ENCODE measurements around the gene IZUMO4. TPM values are rescaled to one million over a fixed set of nuclear protein-coding genes. Genes with fewer than 3 reads are reported as not detected.
A peak's percentile ranks its signal among the peaks of the same experiment; 100 is the strongest.

The IZUMO4 gene
- total and polyA plus RNA-seq, 9 donors: 1.7 to 4.0 (median 2.1) TPM

DNA sequence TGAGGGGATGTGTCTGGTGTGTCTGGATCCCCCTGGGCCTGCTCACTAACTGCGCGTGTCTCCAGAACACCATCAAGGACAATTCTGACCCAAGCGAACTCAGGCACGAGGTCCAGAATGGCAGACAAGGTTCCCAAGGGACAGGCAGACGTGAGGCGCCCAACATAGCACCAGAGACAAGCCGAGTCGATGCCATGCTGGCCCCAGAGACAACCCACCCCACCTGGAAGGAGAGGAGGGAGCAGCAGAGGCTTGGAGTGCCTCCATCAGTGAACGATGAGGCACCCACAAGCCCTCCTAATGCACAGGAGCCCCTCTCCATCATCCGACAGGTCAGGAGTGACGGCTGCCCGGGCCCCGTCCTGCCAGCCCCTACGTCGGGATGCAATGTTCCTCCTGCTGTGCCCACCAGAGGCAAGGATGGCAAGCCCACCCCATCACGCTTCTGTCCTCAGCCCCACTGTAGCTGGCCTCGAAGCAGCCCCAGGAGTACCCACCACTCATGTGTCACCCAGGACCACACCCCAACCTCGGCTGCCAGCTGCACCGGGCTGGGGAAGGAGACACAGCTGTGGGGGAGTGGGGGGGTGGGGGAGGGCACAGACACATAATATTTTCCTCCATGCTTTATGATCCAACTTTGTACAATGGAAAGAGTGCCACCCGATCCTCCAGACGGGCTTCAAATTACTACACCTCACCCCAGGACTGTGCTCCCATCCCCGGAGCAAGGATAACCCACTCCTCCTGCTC lies 42.8 kb downstream of the IZUMO4 start:
- Histone ChIP-seq H3K27ac (ENCODE audit: low read length) (peak overlapping the region; percentile 69), H3K4me3 (ENCODE audit: low read length) (no peak overlapping the region), H3K4me1 (ENCODE audit: control insufficient read depth, insufficient read depth, low read length) (peaks cover 21% of the 10 kb centered on the region), H3K27me3 (ENCODE audit: control insufficient read depth, insufficient read depth, low read length) (no peaks in the 10 kb centered on the region), H3K9me3 (replicated peaks; ENCODE audit: control insufficient read depth, low read depth, low read length) (no peaks in the 10 kb centered on the region), H3K36me3 (ENCODE audit: control insufficient read depth, insufficient read depth, low read length) (peaks cover 40% of the 10 kb centered on the region)
- peak; percentile 19 for DNase-seq
- 77% methylated on average over 14 of the region's 22 CpGs for WGBS (ENCODE audit: insufficient coverage)

DNA sequence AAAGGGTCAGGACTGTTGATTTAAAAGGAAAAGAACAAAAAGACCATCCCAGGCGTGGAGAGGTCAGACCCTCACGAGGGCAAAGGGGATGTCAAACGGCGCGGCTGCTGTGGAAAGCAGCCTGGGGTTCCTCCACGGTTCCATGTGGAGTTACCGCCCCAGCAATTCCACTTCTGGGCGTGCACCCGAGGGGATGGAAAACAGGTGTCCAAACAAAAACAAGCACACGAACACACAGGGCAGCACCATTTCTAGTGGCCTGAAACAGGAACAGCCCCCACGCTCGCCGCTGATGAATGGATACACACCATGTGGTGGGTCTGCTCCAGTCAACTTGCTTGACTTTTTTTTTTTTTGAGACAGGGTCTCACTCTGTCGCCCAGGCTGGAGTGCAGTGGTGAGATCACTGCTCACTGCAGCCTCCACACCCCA lies 43.4 kb downstream of the IZUMO4 start:
- Histone ChIP-seq H3K4me3 (ENCODE audit: low read length) (no peak overlapping the region), H3K27ac (ENCODE audit: low read length) (peak overlapping the region; percentile 69), H3K36me3 (ENCODE audit: control insufficient read depth, insufficient read depth, low read length) (peaks cover 43% of the 10 kb centered on the region), H3K4me1 (ENCODE audit: control insufficient read depth, insufficient read depth, low read length) (peaks cover 21% of the 10 kb centered on the region), H3K9me3 (replicated peaks; ENCODE audit: control insufficient read depth, low read depth, low read length) (no peaks in the 10 kb centered on the region), H3K27me3 (ENCODE audit: control insufficient read depth, insufficient read depth, low read length) (no peaks in the 10 kb centered on the region)
- WGBS (ENCODE audit: insufficient coverage): 76% methylated on average over 10 of the region's 14 CpGs
- peak; percentile 22 for DNase-seq

DNA sequence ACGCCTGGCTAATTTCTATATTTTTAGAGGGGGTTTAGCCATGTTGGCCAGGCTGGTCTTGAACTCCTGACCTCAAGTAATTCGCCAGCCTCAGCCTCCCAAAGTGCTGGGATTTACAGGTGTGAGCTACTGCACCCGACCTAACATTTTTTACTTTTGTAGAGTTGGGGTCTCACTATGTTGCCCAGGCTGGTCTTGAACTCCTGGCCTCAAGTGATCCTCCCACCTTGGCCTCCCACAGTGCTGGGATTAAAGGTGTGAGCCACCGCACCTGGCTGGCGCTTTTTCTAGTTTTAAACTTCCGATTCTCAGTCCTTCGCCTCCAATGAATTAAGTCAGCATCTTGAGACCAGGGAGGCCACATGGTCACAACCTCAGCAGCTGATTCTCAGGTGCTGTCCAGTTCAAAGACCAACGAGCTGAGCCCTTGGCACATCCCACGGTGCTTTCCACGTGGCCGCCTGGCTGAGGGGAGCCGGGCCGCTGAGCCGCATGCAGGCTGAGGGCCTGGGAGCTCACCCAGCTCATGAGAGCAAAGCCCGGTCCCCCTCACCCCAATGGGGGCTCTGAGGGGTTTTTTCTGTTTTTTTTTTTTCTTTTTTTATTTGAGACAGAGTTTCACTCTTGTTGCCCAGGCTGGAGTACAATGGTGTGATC lies 45.6 kb downstream of the IZUMO4 start:
- peaks cover 23% of the 10 kb centered on the region for H3K4me1 ChIP-seq (ENCODE audit: control insufficient read depth, insufficient read depth, low read length)

DNA sequence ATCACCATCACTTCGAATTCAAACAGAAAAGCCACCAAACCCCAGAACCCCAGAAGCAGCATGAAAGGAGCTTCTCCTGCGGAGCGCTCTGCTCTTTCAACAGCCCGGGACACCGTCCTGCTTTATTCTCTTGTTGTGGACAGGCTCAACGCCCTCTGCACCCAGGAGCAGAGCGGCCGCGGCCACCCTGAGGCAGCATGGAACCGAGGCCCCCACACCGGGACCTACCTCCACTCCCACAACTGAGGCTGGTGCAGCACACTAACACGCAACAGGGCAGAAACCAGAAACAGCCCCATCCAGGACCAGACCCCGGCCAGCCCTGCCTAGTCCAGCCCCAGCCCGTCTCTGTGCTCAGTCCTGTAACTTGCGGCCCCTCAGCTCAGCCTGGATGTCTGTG lies 47.5 kb downstream of the IZUMO4 start:
- Histone ChIP-seq H3K9me3 (replicated peaks; ENCODE audit: control insufficient read depth, low read depth, low read length) (no peaks in the 10 kb centered on the region), H3K27me3 (ENCODE audit: control insufficient read depth, insufficient read depth, low read length) (no peaks in the 10 kb centered on the region), H3K4me3 (ENCODE audit: low read length) (no peak overlapping the region), H3K36me3 (ENCODE audit: control insufficient read depth, insufficient read depth, low read length) (peaks cover 28% of the 10 kb centered on the region), H3K4me1 (ENCODE audit: control insufficient read depth, insufficient read depth, low read length) (peaks cover 19% of the 10 kb centered on the region), H3K27ac (ENCODE audit: low read length) (no peak overlapping the region)
- DNase-seq: no peak
- 93% methylated on average over 10 of the region's 15 CpGs for WGBS (ENCODE audit: insufficient coverage)

More for the DNA sequence above, 45.6 kb downstream of the IZUMO4 start:
- DNase-seq: no peak
- no peak overlapping the region for H3K4me3 ChIP-seq (ENCODE audit: low read length)
- H3K27me3 ChIP-seq (ENCODE audit: control insufficient read depth, insufficient read depth, low read length): no peaks in the 10 kb centered on the region
- no peaks in the 10 kb centered on the region for H3K9me3 ChIP-seq (replicated peaks; ENCODE audit: control insufficient read depth, low read depth, low read length)
- 96% methylated on average over 9 of the region's 15 CpGs for WGBS (ENCODE audit: insufficient coverage)
- H3K36me3 ChIP-seq (ENCODE audit: control insufficient read depth, insufficient read depth, low read length): peaks cover 39% of the 10 kb centered on the region
- H3K27ac ChIP-seq (ENCODE audit: low read length): no peak overlapping the region

DNA sequence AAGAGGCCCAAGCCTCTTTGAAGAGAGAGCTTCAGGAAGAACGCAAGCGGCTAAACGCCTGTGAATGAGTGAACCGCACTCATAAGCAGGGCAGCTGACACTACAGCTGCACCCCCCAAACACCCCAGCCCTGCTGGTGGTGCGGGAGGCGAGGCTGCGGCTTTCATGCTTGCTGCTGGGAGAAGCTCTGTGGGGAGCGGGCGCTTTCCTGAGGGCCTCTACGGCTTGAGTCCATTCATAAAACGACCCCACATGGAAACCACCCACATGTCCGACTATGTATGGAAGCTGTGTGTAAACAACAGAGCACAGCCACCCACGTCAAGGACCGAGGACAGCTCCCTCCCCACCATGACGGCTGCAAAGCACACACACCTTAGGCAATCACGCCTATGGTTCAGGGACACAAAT lies 49.1 kb downstream of the IZUMO4 start:
- peaks cover 21% of the 10 kb centered on the region for H3K4me1 ChIP-seq (ENCODE audit: control insufficient read depth, insufficient read depth, low read length)
- H3K36me3 ChIP-seq (ENCODE audit: control insufficient read depth, insufficient read depth, low read length): peaks cover 29% of the 10 kb centered on the region
- no peaks in the 10 kb centered on the region for H3K9me3 ChIP-seq (replicated peaks; ENCODE audit: control insufficient read depth, low read depth, low read length)
- WGBS (ENCODE audit: insufficient coverage): 80% methylated on average over 1 of the region's 16 CpGs
- H3K4me3 ChIP-seq (ENCODE audit: low read length): no peak overlapping the region
- DNase-seq: peak; percentile 13
- H3K27ac ChIP-seq (ENCODE audit: low read length): no peak overlapping the region
- H3K27me3 ChIP-seq (ENCODE audit: control insufficient read depth, insufficient read depth, low read length): no peaks in the 10 kb centered on the region

DNA sequence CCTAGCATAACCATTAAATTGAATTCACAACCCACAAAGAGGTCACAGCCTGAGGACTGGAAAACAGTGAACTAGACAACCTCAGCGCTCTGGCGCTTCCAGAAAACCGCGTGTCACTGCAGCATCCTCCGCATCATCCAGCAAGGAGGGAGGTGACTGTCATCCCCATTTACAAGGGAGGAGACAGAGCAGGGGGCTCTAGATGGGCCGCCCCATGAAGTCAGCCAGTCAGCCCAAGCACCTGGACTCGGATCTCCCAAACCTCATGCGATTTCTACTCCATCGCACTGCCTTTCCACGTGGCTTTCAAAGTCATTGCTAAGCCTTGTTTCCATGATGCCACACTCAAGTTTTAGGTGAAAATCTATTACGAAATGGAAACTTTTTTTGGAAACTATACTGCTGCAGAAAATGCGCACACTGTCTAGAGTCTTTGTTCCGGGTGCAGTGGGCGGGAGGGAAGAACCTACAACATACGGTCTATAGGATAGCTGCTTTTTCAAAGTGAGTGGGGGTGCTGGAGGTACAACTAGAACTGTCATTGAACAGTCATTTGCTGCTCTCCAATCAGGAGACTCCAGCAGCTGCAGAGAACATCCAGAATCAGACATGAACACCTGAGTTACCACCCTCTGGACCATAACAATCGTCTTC lies 51.9 kb downstream of the IZUMO4 start:
- Histone ChIP-seq H3K4me1 (ENCODE audit: control insufficient read depth, insufficient read depth, low read length) (peaks cover 26% of the 10 kb centered on the region), H3K4me3 (ENCODE audit: low read length) (no peak overlapping the region), H3K27ac (ENCODE audit: low read length) (no peak overlapping the region), H3K9me3 (replicated peaks; ENCODE audit: control insufficient read depth, low read depth, low read length) (no peaks in the 10 kb centered on the region), H3K27me3 (ENCODE audit: control insufficient read depth, insufficient read depth, low read length) (no peaks in the 10 kb centered on the region), H3K36me3 (ENCODE audit: control insufficient read depth, insufficient read depth, low read length) (peaks cover 29% of the 10 kb centered on the region)
- WGBS (ENCODE audit: insufficient coverage): 80% methylated on average over 14 of the region's 16 CpGs
- no peak for DNase-seq

Other genes starting within 250 kb of the IZUMO4 start
- 4.8 TPM for gene REXO1, start 248.4 kb upstream of the IZUMO4 start, total RNA-seq
- 10 to 100 TPM; 18.8 to 26.9 (median 24.1) TPM for gene REXO1, start 248.4 kb upstream of the IZUMO4 start, polyA plus RNA-seq (ENCODE audit: insufficient read depth in 1 of 8, insufficient read length in 8 of 8, low replicate concordance in 1 of 8)
- 4.1 TPM for gene KLF16, start 233.3 kb upstream of the IZUMO4 start, total RNA-seq
- gene KLF16, start 233.3 kb upstream of the IZUMO4 start, polyA plus RNA-seq (ENCODE audit: insufficient read depth in 1 of 8, insufficient read length in 8 of 8, low replicate concordance in 1 of 8): 10 to 100 TPM in 7 of 8 donors, 1 to 10 TPM in 1; 9.9 to 15.0 (median 12.7) TPM
- 63.7 TPM for gene ABHD17A, start 211.4 kb upstream of the IZUMO4 start, total RNA-seq
- gene ABHD17A, start 211.4 kb upstream of the IZUMO4 start, polyA plus RNA-seq (ENCODE audit: insufficient read depth in 1 of 8, insufficient read length in 8 of 8, low replicate concordance in 1 of 8): 10 to 100 TPM; 55.7 to 73.5 (median 58.3) TPM
- 1.0 TPM for gene ADAT3, start 191.5 kb upstream of the IZUMO4 start, total RNA-seq
- 1 to 10 TPM; 1.5 to 3.3 (median 2.3) TPM for gene ADAT3, start 191.5 kb upstream of the IZUMO4 start, polyA plus RNA-seq (ENCODE audit: insufficient read depth in 1 of 8, insufficient read length in 8 of 8, low replicate concordance in 1 of 8)
- gene SCAMP4, start 191.5 kb upstream of the IZUMO4 start, total RNA-seq: 14.9 TPM
- gene SCAMP4, start 191.5 kb upstream of the IZUMO4 start, polyA plus RNA-seq (ENCODE audit: insufficient read depth in 1 of 8, insufficient read length in 8 of 8, low replicate concordance in 1 of 8): 10 to 100 TPM; 26.4 to 45.3 (median 33.7) TPM
- gene CSNK1G2, start 155.7 kb upstream of the IZUMO4 start, total RNA-seq: 33.2 TPM
- 10 to 100 TPM; 32.2 to 46.2 (median 42.3) TPM for gene CSNK1G2, start 155.7 kb upstream of the IZUMO4 start, polyA plus RNA-seq (ENCODE audit: insufficient read depth in 1 of 8, insufficient read length in 8 of 8, low replicate concordance in 1 of 8)
- gene BTBD2, start 81.2 kb upstream of the IZUMO4 start, total RNA-seq: 28.6 TPM
- gene BTBD2, start 81.2 kb upstream of the IZUMO4 start, polyA plus RNA-seq (ENCODE audit: insufficient read depth in 1 of 8, insufficient read length in 8 of 8, low replicate concordance in 1 of 8): 10 to 100 TPM; 57.2 to 87.5 (median 74.6) TPM
- gene MKNK2, start 45.7 kb upstream of the IZUMO4 start, total RNA-seq: 64.6 TPM
- 100 to 1,000 TPM in 1 of 8 donors, 10 to 100 TPM in 7; 56.9 to 115 (median 76.2) TPM for gene MKNK2, start 45.7 kb upstream of the IZUMO4 start, polyA plus RNA-seq (ENCODE audit: insufficient read depth in 1 of 8, insufficient read length in 8 of 8, low replicate concordance in 1 of 8)
- 7.4 TPM for gene MOB3A, start 589 bp upstream of the IZUMO4 start, total RNA-seq
- 10 to 100 TPM; 14.7 to 22.1 (median 17.3) TPM for gene MOB3A, start 589 bp upstream of the IZUMO4 start, polyA plus RNA-seq (ENCODE audit: insufficient read depth in 1 of 8, insufficient read length in 8 of 8, low replicate concordance in 1 of 8)
- gene AP3D1, start 54.7 kb downstream of the IZUMO4 start, total RNA-seq: 34.5 TPM
- 10 to 100 TPM; 57.2 to 82.8 (median 71.2) TPM for gene AP3D1, start 54.7 kb downstream of the IZUMO4 start, polyA plus RNA-seq (ENCODE audit: insufficient read depth in 1 of 8, insufficient read length in 8 of 8, low replicate concordance in 1 of 8)
- gene DOT1L, start 67.0 kb downstream of the IZUMO4 start, total RNA-seq: 5.6 TPM
- 10 to 100 TPM; 14.4 to 24.8 (median 22.1) TPM for gene DOT1L, start 67.0 kb downstream of the IZUMO4 start, polyA plus RNA-seq (ENCODE audit: insufficient read depth in 1 of 8, insufficient read length in 8 of 8, low replicate concordance in 1 of 8)
- 72.9 TPM for gene PLEKHJ1, start 139.4 kb downstream of the IZUMO4 start, total RNA-seq
- gene PLEKHJ1, start 139.4 kb downstream of the IZUMO4 start, polyA plus RNA-seq (ENCODE audit: insufficient read depth in 1 of 8, insufficient read length in 8 of 8, low replicate concordance in 1 of 8): 10 to 100 TPM; 70.6 to 89.4 (median 76.1) TPM
- 23.8 TPM for gene SF3A2, start 139.9 kb downstream of the IZUMO4 start, total RNA-seq
- gene SF3A2, start 139.9 kb downstream of the IZUMO4 start, polyA plus RNA-seq (ENCODE audit: insufficient read depth in 1 of 8, insufficient read length in 8 of 8, low replicate concordance in 1 of 8): 10 to 100 TPM; 54.7 to 89.9 (median 74.5) TPM
- gene AMH, start 152.4 kb downstream of the IZUMO4 start, total RNA-seq: 4.0 TPM
- gene AMH, start 152.4 kb downstream of the IZUMO4 start, polyA plus RNA-seq (ENCODE audit: insufficient read depth in 1 of 8, insufficient read length in 8 of 8, low replicate concordance in 1 of 8): 10 to 100 TPM in 1 of 8 donors, 1 to 10 TPM in 7; 1.5 to 13.3 (median 7.4) TPM
- 73.2 TPM for gene JSRP1, start 159.5 kb downstream of the IZUMO4 start, total RNA-seq
- gene JSRP1, start 159.5 kb downstream of the IZUMO4 start, polyA plus RNA-seq (ENCODE audit: insufficient read depth in 1 of 8, insufficient read length in 8 of 8, low replicate concordance in 1 of 8): 100 to 1,000 TPM in 2 of 8 donors, 10 to 100 TPM in 6; 58.3 to 107 (median 86.5) TPM
- gene PEAK3, start 185.3 kb downstream of the IZUMO4 start, total RNA-seq: not detected
- under 1 TPM in 6 of 8 donors, not detected in 2; 0.04 to 0.12 (median 0.09) TPM for gene PEAK3, start 185.3 kb downstream of the IZUMO4 start, polyA plus RNA-seq (ENCODE audit: insufficient read depth in 1 of 8, insufficient read length in 8 of 8, low replicate concordance in 1 of 8)
- gene LINGO3, start 211.2 kb downstream of the IZUMO4 start, total RNA-seq: not detected
- gene LINGO3, start 211.2 kb downstream of the IZUMO4 start, polyA plus RNA-seq (ENCODE audit: insufficient read depth in 1 of 8, insufficient read length in 8 of 8, low replicate concordance in 1 of 8): under 1 TPM in 6 of 8 donors, not detected in 2; 0.07 to 0.15 (median 0.09) TPM
- gene LSM7, start 231.7 kb downstream of the IZUMO4 start, total RNA-seq: 102 TPM
- 100 to 1,000 TPM in 1 of 8 donors, 10 to 100 TPM in 7; 83.0 to 101 (median 94.8) TPM for gene LSM7, start 231.7 kb downstream of the IZUMO4 start, polyA plus RNA-seq (ENCODE audit: insufficient read depth in 1 of 8, insufficient read length in 8 of 8, low replicate concordance in 1 of 8)
- 20.8 TPM for gene SPPL2B, start 231.8 kb downstream of the IZUMO4 start, total RNA-seq
- gene SPPL2B, start 231.8 kb downstream of the IZUMO4 start, polyA plus RNA-seq (ENCODE audit: insufficient read depth in 1 of 8, insufficient read length in 8 of 8, low replicate concordance in 1 of 8): 10 to 100 TPM; 24.6 to 66.1 (median 49.8) TPM

Measured in muscle of leg (tissue), 11 donors.